Measurements from ENCODE around the gene ZNF827.

Gene ZNF827

GRCh38 chr4:145887241-145887991 lies 51.2 kb downstream of the ZNF827 start:
- no peak for DNase-seq

GRCh38 chr4:145886871-145887240 lies 51.8 kb downstream of the ZNF827 start:
- DNase-seq, result no peak

- DNase-seq, result no peak
Measured at GRCh38 chr4:145885666-145886065, 53.0 kb downstream of the ZNF827 start.

GRCh38 chr4:145884775-145885174 lies 53.8 kb downstream of the ZNF827 start:
- no peak for DNase-seq

GRCh38 chr4:145883101-145883694 lies 55.4 kb downstream of the ZNF827 start:
- DNase-seq, result no peak

GRCh38 chr4:145882604-145883003 lies 56.0 kb downstream of the ZNF827 start:
- no peak for DNase-seq

GRCh38 chr4:145881989-145882388 lies 56.6 kb downstream of the ZNF827 start:
- DNase-seq, result no peak

GRCh38 chr4:145881576-145881975 lies 57.0 kb downstream of the ZNF827 start:
- DNase-seq, result no peak

- DNase-seq, result no peak
Measured at GRCh38 chr4:145880355-145880960, 58.2 kb downstream of the ZNF827 start.

- no peak for DNase-seq
Measured at GRCh38 chr4:145879598-145879997, 59.0 kb downstream of the ZNF827 start.

- DNase-seq, result no peak
Measured at GRCh38 chr4:145878501-145879435, 59.9 kb downstream of the ZNF827 start.

- DNase-seq, result no peak
Measured at GRCh38 chr4:145876531-145877180, 62.0 kb downstream of the ZNF827 start.

GRCh38 chr4:145873901-145874300 lies 64.7 kb downstream of the ZNF827 start:
- DNase-seq, result no peak

GRCh38 chr4:145871209-145871608 lies 67.4 kb downstream of the ZNF827 start:
- DNase-seq, result no peak

GRCh38 chr4:145870155-145871020 lies 68.2 kb downstream of the ZNF827 start:
- no peak for DNase-seq

GRCh38 chr4:145868637-145869409 lies 69.8 kb downstream of the ZNF827 start:
- no peak for DNase-seq

- DNase-seq, result no peak
Measured at GRCh38 chr4:145867406-145867805, 71.2 kb downstream of the ZNF827 start.

- DNase-seq, result no peak
Measured at GRCh38 chr4:145866991-145867390, 71.6 kb downstream of the ZNF827 start.

- DNase-seq, result no peak
Measured at GRCh38 chr4:145865274-145865941, 73.2 kb downstream of the ZNF827 start.

- DNase-seq, result no peak
Measured at GRCh38 chr4:145863191-145863590, 75.4 kb downstream of the ZNF827 start.

Measured in activated CD8-positive, alpha-beta memory T cell treated with anti-CD3 and anti-CD28 coated beads, Interleukin-2, amount 50 U/mL, for 4 hours (primary cell).